NT2/D1 (cell line): ENCODE results near the gene SERPINB5.

Experiments
- DNase-seq: peaks from one replicate; pipeline ENCODE4 v3.0.0-alpha.2; 2011; ENCODE audit warnings: low read depth, low spot score
- H3K27me3 ChIP-seq: 2 replicates; pipeline ENCODE4 v1.6.0; 2011; ENCODE audit warnings: mild to moderate bottlenecking; ENCODE audit not compliant: insufficient read length, insufficient read depth
- H3K36me3 ChIP-seq: 2 replicates; pipeline ENCODE4 v1.6.1; 2011; ENCODE audit warnings: mild to moderate bottlenecking, low read length, mixed read lengths; ENCODE audit not compliant: insufficient read depth, insufficient read length
- H3K4me1 ChIP-seq: 2 replicates; pipeline ENCODE4 v1.5.1; 2011; ENCODE audit not compliant: insufficient read depth, insufficient read length
- H3K4me3 ChIP-seq: 2 replicates; pipeline ENCODE4 v1.5.1; 2011; ENCODE audit warnings: low read depth; ENCODE audit not compliant: insufficient read length
- H3K9ac ChIP-seq: 2 replicates; pipeline ENCODE4 v1.6.0; 2011; ENCODE audit warnings: low read depth; ENCODE audit not compliant: insufficient read length
- H3K9me3 ChIP-seq: 2 replicates; pipeline ENCODE4 v1.5.1; 2011; ENCODE audit warnings: mild to moderate bottlenecking, low read length; ENCODE audit not compliant: insufficient read depth
- SUZ12 ChIP-seq: IDR thresholded peaks from 2 replicates; pipeline ENCODE4 v1.6.1; 2011; ENCODE audit not compliant: insufficient read length, insufficient read depth; ENCODE audit errors: extremely low read depth
- YY1 ChIP-seq: IDR thresholded peaks from 2 replicates; pipeline ENCODE4 v1.6.1; 2011; ENCODE audit not compliant: insufficient read length, insufficient read depth
- ZNF274 ChIP-seq: IDR thresholded peaks from 2 replicates; pipeline ENCODE4 v1.6.1; 2011; ENCODE audit warnings: mild to moderate bottlenecking, low read depth, low read length

SERPINB5 gene

DNA sequence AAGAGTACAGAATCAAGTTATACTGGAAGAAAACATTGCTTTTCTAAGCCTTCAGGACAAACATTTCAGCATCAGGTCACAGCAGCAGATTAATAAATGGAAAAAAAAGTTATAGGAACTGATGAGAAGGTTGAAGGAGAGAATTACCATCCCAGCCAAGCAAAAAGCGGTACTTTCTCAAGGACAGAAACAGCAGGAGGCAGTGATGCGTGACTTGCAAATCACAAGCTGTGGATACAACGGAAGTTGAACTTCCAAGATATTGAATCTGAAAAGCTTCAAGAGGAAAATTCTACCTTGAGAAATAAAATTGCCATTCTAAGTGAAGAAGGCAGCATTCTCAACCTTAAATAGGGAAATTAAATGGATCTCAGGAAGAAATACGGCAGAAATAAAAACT, 46.9 kb downstream of the SERPINB5 start:
- Histone ChIP-seq H3K9ac (no peak overlapping the region), H3K9me3 (no peaks in the 10 kb centered on the region), H3K36me3 (no peaks in the 10 kb centered on the region), H3K4me1 (no peaks in the 10 kb centered on the region), H3K4me3 (no peak overlapping the region), H3K27me3 (no peaks in the 10 kb centered on the region)
- no peak for TF ChIP-seq SUZ12
- no peak for TF ChIP-seq YY1
- TF ChIP-seq ZNF274 = no peak
- no peak for DNase-seq

DNA sequence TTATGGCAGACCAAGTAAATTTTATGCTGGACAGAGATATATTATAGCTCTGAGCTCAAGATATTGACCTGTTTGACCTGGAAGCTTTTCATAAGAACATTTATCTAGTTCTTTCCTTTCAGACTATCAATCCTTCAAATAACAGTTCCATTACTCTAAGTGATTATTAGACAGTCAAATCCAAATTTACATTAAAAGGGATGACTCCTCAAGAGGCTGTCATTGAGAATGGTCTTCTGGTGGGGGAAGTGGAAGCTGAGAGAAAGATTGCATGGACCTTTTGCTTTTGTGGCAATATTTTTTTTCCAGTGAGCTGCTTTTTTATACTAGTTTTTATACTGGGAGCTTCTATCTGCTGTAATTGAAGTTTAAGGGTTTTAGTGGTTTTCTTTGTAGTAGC, 50.5 kb downstream of the SERPINB5 start:
- TF ChIP-seq YY1 = no peak
- no peak for TF ChIP-seq ZNF274
- TF ChIP-seq SUZ12 = no peak

DNA sequence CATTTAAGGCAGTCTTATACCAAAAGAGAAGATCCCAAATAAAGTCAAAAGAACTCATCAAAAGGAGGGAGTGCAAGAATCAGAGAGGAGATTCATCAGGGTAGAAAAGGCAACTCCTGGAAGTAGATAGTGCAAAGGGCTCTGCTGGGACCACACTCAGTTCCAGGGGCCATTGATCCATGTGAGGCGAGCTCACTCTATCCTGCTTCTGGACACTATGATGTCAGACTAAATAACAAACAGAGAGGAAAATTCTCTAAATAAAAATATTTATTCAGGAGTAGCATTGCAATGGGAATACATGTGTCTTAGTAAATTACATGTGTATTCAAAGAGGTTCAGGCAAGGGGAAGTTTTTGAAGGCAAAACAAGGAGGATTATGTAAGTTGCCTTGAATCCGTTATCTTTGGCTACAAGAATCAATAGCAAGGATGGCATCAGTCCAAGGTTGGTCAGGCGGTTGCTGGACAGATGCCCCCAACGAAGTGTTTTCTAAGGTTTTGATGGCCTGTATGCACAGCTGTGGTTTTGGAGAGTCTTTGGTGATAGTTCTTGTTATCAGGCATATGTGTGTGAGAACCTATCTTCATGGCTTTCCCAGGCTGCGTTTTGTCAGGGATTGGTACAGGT, 52.2 kb downstream of the SERPINB5 start:
- DNase-seq = no peak
- Histone ChIP-seq H3K36me3 (no peaks in the 10 kb centered on the region), H3K4me1 (no peaks in the 10 kb centered on the region), H3K4me3 (no peak overlapping the region), H3K27me3 (no peaks in the 10 kb centered on the region), H3K9me3 (no peaks in the 10 kb centered on the region), H3K9ac (no peak overlapping the region)
- no peak for TF ChIP-seq SUZ12
- TF ChIP-seq YY1 = no peak
- no peak for TF ChIP-seq ZNF274

More for the DNA sequence above, 50.5 kb downstream of the SERPINB5 start:
- DNase-seq = no peak
- no peaks in the 10 kb centered on the region for H3K36me3 ChIP-seq
- no peaks in the 10 kb centered on the region for H3K9me3 ChIP-seq
- no peak overlapping the region for H3K4me3 ChIP-seq
- no peak overlapping the region for H3K9ac ChIP-seq
- H3K27me3 ChIP-seq = no peaks in the 10 kb centered on the region
- H3K4me1 ChIP-seq = no peaks in the 10 kb centered on the region

DNA sequence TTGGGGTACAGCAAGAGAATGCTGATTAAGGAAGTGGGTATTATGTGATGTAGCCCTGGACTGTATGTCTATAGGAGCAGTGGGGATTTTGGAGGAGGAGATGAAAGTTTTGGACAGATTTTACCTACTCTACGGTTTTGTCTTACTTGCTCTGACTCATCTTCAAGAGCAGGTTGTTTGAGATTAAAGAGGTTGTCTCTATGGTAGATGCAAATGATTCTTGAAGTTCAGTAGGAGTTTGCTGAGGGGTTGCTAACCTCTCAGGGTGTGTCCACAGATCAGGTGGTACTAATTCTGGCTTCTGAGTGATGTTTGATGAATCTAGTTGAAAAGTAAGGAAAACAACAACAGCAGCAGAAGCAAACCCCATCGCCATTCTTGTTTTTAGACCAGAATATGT, 55.7 kb downstream of the SERPINB5 start:
- Histone ChIP-seq H3K4me3 (no peak overlapping the region), H3K27me3 (no peaks in the 10 kb centered on the region), H3K36me3 (no peaks in the 10 kb centered on the region), H3K4me1 (no peaks in the 10 kb centered on the region), H3K9me3 (no peaks in the 10 kb centered on the region), H3K9ac (no peak overlapping the region)
- DNase-seq = no peak
- TF ChIP-seq ZNF274 (no peak), YY1 (no peak), SUZ12 (no peak)

DNA sequence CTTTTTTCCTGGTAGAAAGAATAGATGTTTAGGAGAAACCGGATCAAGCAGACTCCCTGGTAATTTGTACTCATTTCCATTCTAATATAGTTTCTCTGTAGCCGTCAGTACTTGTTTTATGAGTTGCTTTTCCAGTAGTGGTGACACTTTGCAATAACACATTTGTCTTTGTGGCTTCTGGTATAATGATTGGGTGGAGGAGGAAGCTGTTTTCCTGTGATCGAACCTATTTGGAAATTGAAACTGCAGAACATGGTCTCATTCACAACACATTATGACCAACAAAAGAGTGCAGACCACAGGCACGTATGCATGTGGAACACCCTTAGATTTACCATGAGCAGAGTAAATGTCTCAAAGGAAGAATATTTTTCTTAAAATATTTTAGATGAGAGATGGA, 57.9 kb downstream of the SERPINB5 start:
- H3K4me3 ChIP-seq = no peak overlapping the region
- no peaks in the 10 kb centered on the region for H3K27me3 ChIP-seq
- H3K9me3 ChIP-seq = no peaks in the 10 kb centered on the region
- no peak for DNase-seq
- H3K4me1 ChIP-seq = no peaks in the 10 kb centered on the region
- no peak overlapping the region for H3K9ac ChIP-seq
- TF ChIP-seq SUZ12 (no peak), ZNF274 (no peak), YY1 (no peak)
- H3K36me3 ChIP-seq = no peaks in the 10 kb centered on the region

DNA sequence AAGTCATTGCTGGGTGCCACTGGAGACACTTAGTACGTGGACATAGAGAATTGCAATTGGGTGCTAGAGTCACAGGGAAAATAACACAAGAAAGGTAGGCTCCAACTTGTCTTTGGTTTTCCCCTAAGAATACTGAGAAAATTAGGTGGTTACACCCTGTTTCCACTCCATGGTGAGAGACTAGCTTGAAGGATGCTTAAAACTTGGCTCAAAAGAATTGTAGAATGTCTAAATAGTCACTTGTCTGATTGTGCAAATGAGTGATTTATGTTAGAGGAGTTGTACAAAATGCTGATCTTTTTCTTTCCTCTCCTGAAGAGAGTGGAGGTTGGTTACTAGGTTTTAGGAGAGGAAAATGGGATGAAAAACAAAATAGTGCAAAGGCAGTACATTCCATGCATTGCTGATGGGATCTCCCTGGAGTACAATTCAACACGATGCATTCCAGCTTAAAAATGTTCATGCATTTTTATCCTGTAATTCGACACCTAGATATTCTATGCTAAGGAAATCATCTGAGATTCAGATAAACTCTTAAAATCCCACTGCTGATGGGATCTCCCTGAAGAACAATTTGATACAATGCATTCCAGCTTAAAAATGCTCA, 63.2 kb downstream of the SERPINB5 start:
- Histone ChIP-seq H3K9ac (no peak overlapping the region), H3K4me1 (no peaks in the 10 kb centered on the region), H3K36me3 (no peaks in the 10 kb centered on the region), H3K27me3 (no peaks in the 10 kb centered on the region), H3K9me3 (no peaks in the 10 kb centered on the region), H3K4me3 (no peak overlapping the region)
- no peak for TF ChIP-seq SUZ12
- TF ChIP-seq YY1 = no peak
- DNase-seq = no peak

DNA sequence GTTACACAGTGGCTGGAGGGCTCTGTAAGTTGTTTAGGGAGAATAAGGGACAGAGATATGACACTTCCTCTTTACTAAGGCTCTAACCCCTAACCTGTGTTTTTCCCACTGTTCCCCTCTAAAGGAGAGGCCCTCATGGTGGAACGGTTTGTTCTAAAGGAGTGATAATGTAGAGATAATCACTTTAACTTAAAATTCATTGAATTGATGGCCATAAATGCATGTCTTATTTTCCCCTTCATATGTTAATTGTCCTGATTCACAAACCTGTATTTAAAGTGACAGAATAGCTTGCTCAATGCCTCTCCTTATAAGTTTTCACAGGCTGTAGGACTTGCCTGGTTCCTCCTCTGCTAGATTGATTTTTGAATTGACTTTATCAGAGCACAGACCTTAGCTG, 65.3 kb downstream of the SERPINB5 start, which contains the start of gene SERPINB12:
TSS of gene SERPINB12 (plus strand) at position 301 of the 400 bp plus-strand sequence. CDS start 13,791 bp downstream, outside the sequence.
- Histone ChIP-seq H3K4me3 (no peak within 1 kb of the TSS), H3K9me3 (no peaks in the 10 kb centered on the region), H3K36me3 (no peaks in the 10 kb centered on the region), H3K4me1 (no peaks in the 10 kb centered on the region), H3K9ac (no peak within 1 kb of the TSS), H3K27me3 (no peaks in the 10 kb centered on the region)
- TF ChIP-seq SUZ12 = no peak
- TF ChIP-seq YY1 = no peak
- no peak for TF ChIP-seq ZNF274
- DNase-seq = no peak
